HCT116 (cell line): Measurements from ENCODE around the gene IL10RB. TPM values are rescaled to one million over a fixed set of nuclear protein-coding genes. Genes with fewer than 3 reads are reported as not detected.

Experiments
- ATAC-seq: fragments of 200-7000 bp; cut with Tn5 transposase; 2 replicates; pipeline ENCODE4 v1.9.1; 2020; ENCODE audit warnings: mild to moderate bottlenecking, moderate library complexity
- BruUV-seq: library from RNA; stranded (reverse); fragments of 400-500 nt; replicated peaks from 2 replicates; lab custom pipeline; 2021; lab: Mats Ljungman, UMichigan
- CTCF ChIA-PET: fragments of 300-600 bp; sonication (Branson Sonifier 250); formaldehyde crosslinking; loops from one replicate; lab custom pipeline; 2021; ENCODE audit warnings: antibody characterized with exemption; lab: Charles Lee
- POLR2A ChIA-PET: fragments of 300-600, 350-600 bp; sonication (Branson Sonifier 250); formaldehyde crosslinking; loops from one replicate; lab custom pipeline; 2021; ENCODE audit warnings: antibody characterized with exemption; lab: Charles Lee
- RAD21 ChIA-PET, 2 experiments: fragments of 300-600 bp; sonication (Branson Sonifier 250); formaldehyde crosslinking; loops; one replicate each; lab custom pipeline; 2023; ENCODE audit warnings: low total read pairs in 2 of 2; ENCODE audit not compliant: uncharacterized antibody in 2 of 2, unreplicated experiment in 2 of 2, low non-redundant PET in 1 of 2; lab: Charles Lee
- DNase-seq: peaks from one replicate; pipeline ENCODE4 v3.0.0-alpha.2; 2010; ENCODE audit warnings: low read depth, low spot score
- H2AFZ ChIP-seq: fragments of 200-600 bp; shearing (Covaris generic), sonication (generic); 2 replicates; pipeline ENCODE4 v1.6.1; 2017; ENCODE audit warnings: low read depth, mixed run types, mixed read lengths, antibody characterized with exemption, low read length; ENCODE audit not compliant: poor library complexity, severe bottlenecking
- H3K27ac ChIP-seq: 2 replicates; pipeline ENCODE4 v1.5.1; 2012; ENCODE audit warnings: low read depth, low read length
- H3K27me3 ChIP-seq: fragments of 200-600 bp; sonication (generic); 2 replicates; pipeline ENCODE4 v1.6.1; 2016; ENCODE audit warnings: mixed run types, low read length, mixed read lengths; ENCODE audit not compliant: insufficient read depth
- H3K36me3 ChIP-seq, 2 experiments: fragments of 200-500 bp in 1 of 2; fragments of 200-600 bp in 1 of 2; sonication (Bioruptor generic) in 1 of 2; sonication (generic) in 1 of 2; 2 replicates each; pipeline versions ENCODE4 v1.5.1 to v1.6.1; 2014 to 2016; ENCODE audit warnings: low read length in 2 of 2, inconsistent platforms in 1 of 2, mixed read lengths in 1 of 2, mixed run types in 1 of 2; ENCODE audit not compliant: insufficient read depth in 2 of 2, control insufficient read depth in 1 of 2
- H3K4me1 ChIP-seq, 2 experiments: fragments of 200-600 bp in 1 of 2; sonication (generic) in 1 of 2; 2 replicates each; pipeline versions ENCODE4 v1.5.1 to v1.6.1; 2012 to 2017; ENCODE audit warnings: low read length in 2 of 2, inconsistent platforms in 1 of 2, mild to moderate bottlenecking in 1 of 2, mixed read lengths in 1 of 2, mixed run types in 1 of 2, moderate library complexity in 1 of 2; ENCODE audit not compliant: insufficient read depth in 2 of 2, control insufficient read depth in 1 of 2
- H3K4me2 ChIP-seq: fragments of 200-600 bp; sonication (generic); 2 replicates; pipeline ENCODE4 v1.6.1; 2017; ENCODE audit warnings: mixed run types, low read length, mixed read lengths
- H3K4me3 ChIP-seq, 2 experiments: fragments of 200-600 bp in 1 of 2; sonication (generic) in 1 of 2; replicated peaks in 1 of 2; 2 replicates each; pipeline ENCODE4 v1.5.1; 2011 to 2016; ENCODE audit warnings: low read length in 2 of 2, control low read depth in 1 of 2, low read depth in 1 of 2, mild to moderate bottlenecking in 1 of 2, mixed read lengths in 1 of 2, mixed run types in 1 of 2
- H3K79me2 ChIP-seq: fragments of 200-600 bp; sonication (generic); 2 replicates; pipeline ENCODE4 v1.6.1; 2017; ENCODE audit warnings: mild to moderate bottlenecking, mixed run types, low read length, moderate library complexity, mixed read lengths; ENCODE audit not compliant: insufficient read depth
- H3K9ac ChIP-seq: fragments of 200-600 bp; sonication (generic); 2 replicates; pipeline ENCODE4 v1.6.1; 2016; ENCODE audit warnings: low read length, mixed read lengths
- H3K9me2 ChIP-seq: fragments of 200-600 bp; sonication (generic), shearing (Covaris generic); 2 replicates; pipeline ENCODE4 v1.6.1; 2017; ENCODE audit warnings: mixed run types, mild to moderate bottlenecking, moderate library complexity; ENCODE audit not compliant: insufficient read depth
- H3K9me3 ChIP-seq, 2 experiments: fragments of 200-500 bp in 1 of 2; fragments of 200-600 bp in 1 of 2; sonication (Bioruptor generic) in 1 of 2; sonication (generic) in 1 of 2; 2 replicates each; pipeline ENCODE4 v1.6.1; 2014 to 2017; ENCODE audit warnings: low read length in 2 of 2, mixed read lengths in 2 of 2, inconsistent platforms in 1 of 2, low read depth in 1 of 2, mild to moderate bottlenecking in 1 of 2, mixed run types in 1 of 2, moderate library complexity in 1 of 2; ENCODE audit not compliant: control insufficient read depth in 1 of 2, insufficient read depth in 1 of 2
- H4K20me1 ChIP-seq: fragments of 200-600 bp; sonication (generic), shearing (Covaris generic); 2 replicates; pipeline ENCODE4 v1.6.1; 2017; ENCODE audit warnings: mixed run types, mild to moderate bottlenecking, moderate library complexity; ENCODE audit not compliant: insufficient read depth
- CEBPB ChIP-seq: IDR thresholded peaks from 2 replicates; pipeline ENCODE4 v1.6.1; 2012; ENCODE audit warnings: low read depth
- EZH2phosphoT487 ChIP-seq: fragments of 200-600 bp; IDR thresholded peaks from 2 replicates; pipeline ENCODE4 v1.6.1; 2018; ENCODE audit warnings: antibody characterized with exemption, borderline replicate concordance
- FOSL1 ChIP-seq: IDR thresholded peaks from 2 replicates; pipeline ENCODE4 v1.6.1; 2012; ENCODE audit warnings: low read depth
- JUND ChIP-seq: IDR thresholded peaks from 2 replicates; pipeline ENCODE4 v1.6.1; 2012
- MAX ChIP-seq: IDR thresholded peaks from 2 replicates; pipeline ENCODE4 v1.6.1; 2012
- POLR2A ChIP-seq: IDR thresholded peaks from 2 replicates; pipeline ENCODE4 v1.7.0; 2011; ENCODE audit warnings: borderline replicate concordance; ENCODE audit not compliant: insufficient read depth, insufficient read length; ENCODE audit errors: extremely low read depth
- POLR2AphosphoS5 ChIP-seq: IDR thresholded peaks from 2 replicates; pipeline ENCODE4 v1.6.1; 2011; ENCODE audit warnings: mild to moderate bottlenecking, low read depth, low read length, moderate library complexity
- RAD21 ChIP-seq: IDR thresholded peaks from 2 replicates; pipeline ENCODE4 v1.6.1; 2012; ENCODE audit warnings: low read depth, mild to moderate bottlenecking
- REST ChIP-seq: IDR thresholded peaks from 2 replicates; pipeline ENCODE4 v1.6.1; 2012; ENCODE audit warnings: low read depth
- SIN3A ChIP-seq: IDR thresholded peaks from 2 replicates; pipeline ENCODE4 v1.6.1; 2012; ENCODE audit warnings: low read depth
- ZBTB33 ChIP-seq: IDR thresholded peaks from 2 replicates; pipeline ENCODE4 v1.6.1; 2011; ENCODE audit warnings: mild to moderate bottlenecking, low read length, moderate library complexity; ENCODE audit not compliant: insufficient replicate concordance; ENCODE audit errors: extremely low read depth
- ZFX ChIP-seq: fragments of 450-650 bp; IDR thresholded peaks from 2 replicates; pipeline ENCODE4 v1.6.1; 2017
- intact Hi-C: fragments of 100-400 bp; cut with micrococcal nuclease; formaldehyde crosslinking; loops from 2 replicates; pipeline ENCODE4 v1.10.0; 2022
- total RNA-seq: library from RNA; stranded (reverse); gene quantifications from one replicate; pipeline ENCODE4 v1.2.1, GENCODE V29; 2021; ENCODE audit not compliant: unreplicated experiment

Gene IL10RB
- total RNA-seq, 1 experiment from 2014 or later = 13.7 TPM

- H3K9me3 ChIP-seq = no peaks in the 10 kb centered on the region
- H3K4me2 ChIP-seq = no peak overlapping the region
- peaks cover 5 to 12% of the 10 kb centered on the region in 2 experiments; a peak in 2 of 4 replicates for H3K4me1 ChIP-seq
- ATAC-seq (no peak), DNase-seq (no peak)
- peaks cover 15% of the 10 kb centered on the region for H3K79me2 ChIP-seq
- no peaks in the 10 kb centered on the region for H3K9me2 ChIP-seq
- H3K4me3 ChIP-seq = no peak overlapping the region
- H3K27me3 ChIP-seq = no peaks in the 10 kb centered on the region
- H3K27ac ChIP-seq = no peak overlapping the region
- no peaks in the 10 kb centered on the region for H4K20me1 ChIP-seq
- ChIA-PET RAD21 (no interaction called here), POLR2A (no interaction called here), CTCF (no interaction called here)
- intact Hi-C loops = no loop called here
- H3K9ac ChIP-seq = no peak overlapping the region
- no peak overlapping the region for H2AFZ ChIP-seq
- no TSS peak for BruUV-seq
- no peaks in the 10 kb centered on the region for H3K36me3 ChIP-seq
- TF ChIP-seq ZFX (no peak), RAD21 (no peak), FOSL1 (no peak), EZH2phosphoT487 (no peak), POLR2AphosphoS5 (no peak), SIN3A (no peak), ZBTB33 (no peak), REST (no peak), CEBPB (no peak), JUND (no peak), MAX (no peak), POLR2A (no peak)
Measured at GRCh38 chr21:33234635-33235520, 31.3 kb upstream of the IL10RB start.
